T-helper 17 cell (primary cell): Measurements from ENCODE around the gene LPP. TPM values are rescaled to one million over a fixed set of nuclear protein-coding genes. Genes with fewer than 3 reads are reported as not detected.
A peak's percentile ranks its signal among the peaks of the same experiment; 100 is the strongest.

Experiments
- ATAC-seq: fragments of 150-1000 bp; cut with Tn5 transposase; 2 replicates; pipeline ENCODE4 v1.10.0; 2021; ENCODE audit warnings: mild to moderate bottlenecking, moderate library complexity
- DNase-seq, 3 donors: peaks; one replicate each; pipeline versions ENCODE4 v3.0.0 to v3.0.0-alpha.2; 2020 to 2021
- H3K9me3 ChIP-seq: one replicate; pipeline ENCODE4 v1.7.0; 2013; ENCODE audit warnings: low read length, mild to moderate bottlenecking; ENCODE audit not compliant: control insufficient read depth, poor library complexity, severe bottlenecking
- H3K27ac Mint-ChIP-seq: one replicate; pipeline ENCODE4 v1.8.0; 2022; ENCODE audit warnings: mild to moderate bottlenecking, moderate library complexity, mixed read lengths
- H3K27me3 Mint-ChIP-seq: one replicate; pipeline ENCODE4 v1.8.0; 2022; ENCODE audit warnings: mixed read lengths
- H3K36me3 Mint-ChIP-seq: one replicate; pipeline ENCODE4 v1.8.0; 2022; ENCODE audit warnings: low read depth, mixed read lengths
- H3K4me1 Mint-ChIP-seq: one replicate; pipeline ENCODE4 v1.8.0; 2022; ENCODE audit warnings: mild to moderate bottlenecking, mixed read lengths
- H3K4me3 Mint-ChIP-seq: one replicate; pipeline ENCODE4 v1.8.0; 2022; ENCODE audit warnings: mild to moderate bottlenecking, moderate library complexity, mixed read lengths
- total RNA-seq, 4 donors: library from RNA in 2 of 4; stranded (reverse) in 2 of 4; gene quantifications; one replicate each; pipeline ENCODE4 v1.2.3 and lab custom pipeline; 2022 to 2026

Gene LPP
- total RNA-seq, 2 donors from 2014 or later = 81.0 to 94.2 TPM

GRCh38 chr3:188264226-188265207 is 110.6 kb downstream of the LPP start:
- no peak overlapping the region for H3K4me3 Mint-ChIP-seq
- H3K36me3 Mint-ChIP-seq = peaks cover 2% of the 10 kb centered on the region
- ATAC-seq (no peak), DNase-seq (no peak)
- H3K27ac Mint-ChIP-seq = no peak overlapping the region
- H3K4me1 Mint-ChIP-seq = peaks cover 16% of the 10 kb centered on the region
- no peaks in the 10 kb centered on the region for H3K27me3 Mint-ChIP-seq
- no peaks in the 10 kb centered on the region for H3K9me3 ChIP-seq

GRCh38 chr3:188266562-188267274 is 112.8 kb downstream of the LPP start:
- Mint-ChIP-seq H3K4me1 (peaks cover 26% of the 10 kb centered on the region), H3K27me3 (no peaks in the 10 kb centered on the region), H3K4me3 (no peak overlapping the region), H3K36me3 (peaks cover 2% of the 10 kb centered on the region), H3K27ac (no peak overlapping the region)
- ATAC-seq (no peak), DNase-seq (no peak)
- H3K9me3 ChIP-seq = no peaks in the 10 kb centered on the region

GRCh38 chr3:188267790-188268335 is 113.9 kb downstream of the LPP start:
- Mint-ChIP-seq H3K27ac (no peak overlapping the region), H3K27me3 (no peaks in the 10 kb centered on the region), H3K36me3 (peaks cover 5% of the 10 kb centered on the region), H3K4me3 (no peak overlapping the region), H3K4me1 (peaks cover 24% of the 10 kb centered on the region)
- DNase-seq = no peak
- no peak for ATAC-seq
- no peaks in the 10 kb centered on the region for H3K9me3 ChIP-seq

- Mint-ChIP-seq H3K4me3 (no peak overlapping the region), H3K36me3 (peaks cover 5% of the 10 kb centered on the region), H3K4me1 (peaks cover 24% of the 10 kb centered on the region), H3K27me3 (no peaks in the 10 kb centered on the region), H3K27ac (no peak overlapping the region)
- DNase-seq (no peak), ATAC-seq (no peak)
- H3K9me3 ChIP-seq = no peaks in the 10 kb centered on the region
Measured at GRCh38 chr3:188268336-188268735, 114.4 kb downstream of the LPP start.

GRCh38 chr3:188269040-188269439 is 115.1 kb downstream of the LPP start:
- ATAC-seq (no peak), DNase-seq (no peak)
- H3K27ac Mint-ChIP-seq = no peak overlapping the region
- H3K9me3 ChIP-seq = no peaks in the 10 kb centered on the region
- H3K4me1 Mint-ChIP-seq = peaks cover 24% of the 10 kb centered on the region
- no peak overlapping the region for H3K4me3 Mint-ChIP-seq
- H3K36me3 Mint-ChIP-seq = peaks cover 5% of the 10 kb centered on the region
- H3K27me3 Mint-ChIP-seq = no peaks in the 10 kb centered on the region

GRCh38 chr3:188270423-188270972 is 116.5 kb downstream of the LPP start:
- Mint-ChIP-seq H3K27ac (no peak overlapping the region), H3K36me3 (peaks cover 5% of the 10 kb centered on the region), H3K27me3 (no peaks in the 10 kb centered on the region), H3K4me1 (peaks cover 24% of the 10 kb centered on the region), H3K4me3 (no peak overlapping the region)
- ATAC-seq (no peak), DNase-seq (no peak)
- H3K9me3 ChIP-seq = no peaks in the 10 kb centered on the region

GRCh38 chr3:188271226-188271914 is 117.4 kb downstream of the LPP start:
- H3K9me3 ChIP-seq = no peaks in the 10 kb centered on the region
- H3K27me3 Mint-ChIP-seq = no peaks in the 10 kb centered on the region
- DNase-seq = no peak
- ATAC-seq = no peak
- H3K4me1 Mint-ChIP-seq = peaks cover 26% of the 10 kb centered on the region
- no peak overlapping the region for H3K27ac Mint-ChIP-seq
- peaks cover 8% of the 10 kb centered on the region for H3K36me3 Mint-ChIP-seq
- no peak overlapping the region for H3K4me3 Mint-ChIP-seq

- no peak for ATAC-seq
- no peaks in the 10 kb centered on the region for H3K27me3 Mint-ChIP-seq
- peaks cover 24% of the 10 kb centered on the region for H3K4me1 Mint-ChIP-seq
- no peaks in the 10 kb centered on the region for H3K9me3 ChIP-seq
- DNase-seq = no peak
- no peak overlapping the region for H3K27ac Mint-ChIP-seq
- no peak overlapping the region for H3K4me3 Mint-ChIP-seq
- peaks cover 10% of the 10 kb centered on the region for H3K36me3 Mint-ChIP-seq
Measured at GRCh38 chr3:188272481-188273372, 118.8 kb downstream of the LPP start.

GRCh38 chr3:188274249-188274915 is 120.4 kb downstream of the LPP start:
- Mint-ChIP-seq H3K27me3 (no peaks in the 10 kb centered on the region), H3K27ac (no peak overlapping the region), H3K4me1 (peaks cover 25% of the 10 kb centered on the region), H3K4me3 (no peak overlapping the region), H3K36me3 (peaks cover 14% of the 10 kb centered on the region)
- H3K9me3 ChIP-seq = no peaks in the 10 kb centered on the region
- DNase-seq (no peak), ATAC-seq (no peak)

- peaks cover 20% of the 10 kb centered on the region for H3K4me1 Mint-ChIP-seq
- DNase-seq (no peak), ATAC-seq (no peak)
- peak overlapping the region; percentile 54 for H3K27ac Mint-ChIP-seq
- H3K27me3 Mint-ChIP-seq = no peaks in the 10 kb centered on the region
- peaks cover 14% of the 10 kb centered on the region for H3K36me3 Mint-ChIP-seq
- no peak overlapping the region for H3K4me3 Mint-ChIP-seq
- no peaks in the 10 kb centered on the region for H3K9me3 ChIP-seq
Measured at GRCh38 chr3:188276375-188276774, 122.4 kb downstream of the LPP start.

GRCh38 chr3:188278717-188279324 is 124.9 kb downstream of the LPP start:
- no peaks in the 10 kb centered on the region for H3K9me3 ChIP-seq
- DNase-seq (no peak), ATAC-seq (no peak)
- Mint-ChIP-seq H3K27ac (no peak overlapping the region), H3K4me1 (peaks cover 23% of the 10 kb centered on the region), H3K4me3 (no peak overlapping the region), H3K36me3 (peaks cover 13% of the 10 kb centered on the region), H3K27me3 (no peaks in the 10 kb centered on the region)
